Liver (tissue), 9 donors: ENCODE measurements around the gene MGRN1. TPM values are rescaled to one million over a fixed set of nuclear protein-coding genes. Genes with fewer than 3 reads are reported as not detected.
A peak's percentile ranks its signal among the peaks of the same experiment; 100 is the strongest.

ENCODE experiments used
- DNase-seq: peaks from one replicate; pipeline ENCODE4 v3.0.0-alpha.2; 2017; ENCODE audit warnings: low spot score
- H3K27ac ChIP-seq, 2 donors: one replicate each; pipeline ENCODE4 v1.7.0; 2013; ENCODE audit warnings: inconsistent platforms in 2 of 2, low read length in 2 of 2, control low read depth in 1 of 2, low read depth in 1 of 2, mild to moderate bottlenecking in 1 of 2
- H3K27me3 ChIP-seq, 4 donors: one replicate each; pipeline versions ENCODE4 v1.6.1 to v1.7.0; 2013; ENCODE audit warnings: low read length in 3 of 4, inconsistent platforms in 1 of 4, mild to moderate bottlenecking in 1 of 4, moderate library complexity in 1 of 4; ENCODE audit not compliant: control insufficient read depth in 4 of 4, insufficient read depth in 4 of 4
- H3K36me3 ChIP-seq, 4 donors: one replicate each; pipeline versions ENCODE4 v1.6.1 to v1.7.0; 2013; ENCODE audit warnings: low read length in 3 of 4, mild to moderate bottlenecking in 3 of 4, low read depth in 1 of 4, moderate library complexity in 1 of 4; ENCODE audit not compliant: control insufficient read depth in 4 of 4, insufficient read depth in 3 of 4
- H3K4me1 ChIP-seq, 4 donors: one replicate each; pipeline versions ENCODE4 v1.6.1 to v1.7.0; 2013; ENCODE audit warnings: low read length in 3 of 4, mild to moderate bottlenecking in 3 of 4, moderate library complexity in 1 of 4; ENCODE audit not compliant: control insufficient read depth in 4 of 4, insufficient read depth in 4 of 4
- H3K4me3 ChIP-seq, 3 donors: one replicate each; pipeline versions ENCODE4 v1.6.1 to v1.7.0; 2013; ENCODE audit warnings: low read length in 3 of 3, control low read depth in 1 of 3, low read depth in 1 of 3, mild to moderate bottlenecking in 1 of 3
- H3K9ac ChIP-seq, 2 donors: one replicate each; pipeline ENCODE4 v1.7.0; 2013; ENCODE audit warnings: low read length in 2 of 2, mild to moderate bottlenecking in 2 of 2, moderate library complexity in 2 of 2, control low read depth in 1 of 2, low read depth in 1 of 2
- H3K9me3 ChIP-seq, 4 donors: one replicate each; pipeline versions ENCODE4 v1.6.1 to v1.7.0; 2013; ENCODE audit warnings: low read length in 3 of 4; ENCODE audit not compliant: control insufficient read depth in 4 of 4
- ATF3 ChIP-seq: IDR thresholded peaks from 2 replicates; pipeline ENCODE4 v1.6.1; 2016; ENCODE audit warnings: antibody characterized with exemption
- CTCF ChIP-seq: fragments of 150-350 bp; IDR thresholded peaks from 2 replicates; pipeline ENCODE4 v1.5.1; 2017; ENCODE audit warnings: improper control_type of control experiment, low read depth, low read length; ENCODE audit not compliant: missing input control
- EGR1 ChIP-seq, 2 donors: IDR thresholded peaks; 2 replicates each; pipeline ENCODE4 v1.6.1; 2016 to 2018; ENCODE audit warnings: antibody characterized with exemption in 2 of 2, low read depth in 2 of 2
- FOXA1 ChIP-seq: IDR thresholded peaks from 2 replicates; pipeline ENCODE4 v1.6.1; 2016; ENCODE audit warnings: antibody characterized with exemption
- FOXA2 ChIP-seq: IDR thresholded peaks from 2 replicates; pipeline ENCODE4 v1.6.1; 2016; ENCODE audit warnings: antibody characterized with exemption
- GABPA ChIP-seq, 2 donors: IDR thresholded peaks in 1 of 2; conservative IDR thresholded peaks in 1 of 2; 2 replicates each; pipeline ENCODE4 v1.6.1; 2016; ENCODE audit warnings: antibody characterized with exemption in 2 of 2, mild to moderate bottlenecking in 1 of 2, moderate library complexity in 1 of 2
- HNF4A ChIP-seq, 2 donors: conservative IDR thresholded peaks; 2 replicates each; pipeline ENCODE4 v1.6.1; 2016; ENCODE audit warnings: antibody characterized with exemption in 2 of 2, mild to moderate bottlenecking in 2 of 2
- HNF4G ChIP-seq: IDR thresholded peaks from 2 replicates; pipeline ENCODE4 v1.6.1; 2016; ENCODE audit warnings: antibody characterized with exemption
- JUND ChIP-seq, 2 donors: IDR thresholded peaks; 2 replicates each; pipeline ENCODE4 v1.6.1; 2016; ENCODE audit warnings: antibody characterized with exemption in 2 of 2
- RAD21 ChIP-seq, 2 donors: IDR thresholded peaks; 2 replicates each; pipeline ENCODE4 v1.6.1; 2016; ENCODE audit warnings: antibody characterized with exemption in 2 of 2, mild to moderate bottlenecking in 2 of 2
- REST ChIP-seq: IDR thresholded peaks from 2 replicates; pipeline ENCODE4 v1.6.1; 2016; ENCODE audit warnings: antibody characterized with exemption, mild to moderate bottlenecking
- RXRA ChIP-seq, 2 donors: IDR thresholded peaks; 2 replicates each; pipeline ENCODE4 v1.6.1; 2017 to 2018; ENCODE audit warnings: antibody characterized with exemption in 2 of 2, mild to moderate bottlenecking in 1 of 2
- TAF1 ChIP-seq: conservative IDR thresholded peaks from 2 replicates; pipeline ENCODE4 v1.6.1; 2016; ENCODE audit warnings: antibody characterized with exemption, mild to moderate bottlenecking
- YY1 ChIP-seq: IDR thresholded peaks from 2 replicates; pipeline ENCODE4 v1.6.1; 2016; ENCODE audit warnings: antibody characterized with exemption, mild to moderate bottlenecking
- ZBTB33 ChIP-seq: IDR thresholded peaks from 2 replicates; pipeline ENCODE4 v1.6.1; 2016; ENCODE audit warnings: antibody characterized with exemption
- WGBS: extraction: QIAGEN DNeasy Blood & Tissue Kit; methylation state at CpG from one replicate; pipeline ENCODE4 v1.1.7; 2013; 5-methylcytosine and 5-hydroxymethylcytosine counted together
- polyA plus RNA-seq, 2 donors: library from polyadenylated mRNA; stranded (reverse) in 1 of 2; unstranded in 1 of 2; fragments of 200-250 nt in 1 of 2; fragments of >200 nt in 1 of 2; fragmentation: Nextera tagmentation in 1 of 2; extraction: Ambion mirVana in 1 of 2; gene quantifications; one replicate each; pipeline versions ENCODE4 v1.2.1 to v1.2.3, GENCODE V29; 2013 to 2015
- total RNA-seq, 2 donors: library from RNA; depleted of rRNA; stranded (reverse); fragments of >200 nt; gene quantifications; one replicate each; pipeline ENCODE4 v1.2.3, GENCODE V29; 2014
- donor health status: healthy.
- donor health status: healthy.
- donor health status: healthy.
- donor health status: healthy.
- donor health status: healthy.

Gene MGRN1
- total and polyA plus RNA-seq, 4 donors: 15.9 to 35.7 (median 25.9) TPM

GRCh38 chr16:4647644-4647980 is 23.0 kb downstream of the MGRN1 start (continued):
- TF ChIP-seq ATF3: no peak

GRCh38 chr16:4648917-4649316 is 24.3 kb downstream of the MGRN1 start:
- WGBS: 96% methylated on average over 13 of the region's 13 CpGs
- Histone ChIP-seq H3K27ac (no peak overlapping the region), H3K9me3 (no peaks in the 10 kb centered on the region), H3K4me1 (peaks cover 8 to 17% (median 13%) of the 10 kb centered on the region in 4 donors), H3K36me3 (peaks cover 0 to 8% (median 2%) of the 10 kb centered on the region in 4 donors), H3K4me3 (no peak overlapping the region), H3K27me3 (no peaks in the 10 kb centered on the region), H3K9ac (no peak overlapping the region)
- no peak for DNase-seq
- TF ChIP-seq EGR1 (IDR thresholded peaks at IDR 0.05; ENCODE audit: low read depth in 2 of 2) (no peak), RXRA (IDR thresholded peaks at IDR 0.05) (no peak), FOXA2 (no peak), TAF1 (no peak), REST (no peak), GABPA (IDR thresholded peaks at IDR 0.05 in 1 of 2, conservative IDR thresholded peaks at IDR 0.05 in 1 of 2) (no peak), ATF3 (no peak), RAD21 (IDR thresholded peaks at IDR 0.05) (no peak), HNF4G (no peak), FOXA1 (no peak), CTCF (no peak), YY1 (no peak), JUND (IDR thresholded peaks at IDR 0.05) (no peak)

- H3K36me3 ChIP-seq: peaks cover 0 to 8% (median 2%) of the 10 kb centered on the region in 4 donors
- no peak overlapping the region for H3K9ac ChIP-seq
- no peak for DNase-seq
- peaks cover 9 to 27% (median 20%) of the 10 kb centered on the region in 4 donors for H3K4me1 ChIP-seq
- 89% methylated on average over 25 of the region's 25 CpGs for WGBS
- no peaks in the 10 kb centered on the region for H3K9me3 ChIP-seq
- peak overlapping the region in 1 of 2 donors; percentile 41 for H3K27ac ChIP-seq
- TF ChIP-seq YY1 (no peak), CTCF (no peak), HNF4A (conservative IDR thresholded peaks at IDR 0.05) (no peak), ZBTB33 (no peak)
- H3K4me3 ChIP-seq: no peak overlapping the region
- no peaks in the 10 kb centered on the region for H3K27me3 ChIP-seq
Measured at GRCh38 chr16:4649744-4650442, 25.3 kb downstream of the MGRN1 start.
